Measurements from ENCODE around the gene ACAT1.
A peak's percentile ranks its signal among the peaks of the same experiment; 100 is the strongest.

ACAT1 gene

GRCh38 chr11:108121274-108122155, at the start of gene ACAT1:
TSS of gene ACAT1 (plus strand) at chr11:108121567. CDS start at chr11:108121607, 40 bp downstream.
- TF ChIP-seq CTCF (IDR thresholded peaks at IDR 0.05; ENCODE audit: low read depth, low read length) (no peak), EZH2phosphoT487 (IDR thresholded peaks at IDR 0.05; ENCODE audit: low read depth) (no peak)
- Histone ChIP-seq H3K79me2 (ENCODE audit: low read length) (peaks cover 45% of the 10 kb centered on the region), H3K27ac (ENCODE audit: low read length) (no peak within 1 kb of the TSS), H3K4me1 (ENCODE audit: low read length) (peaks cover 7% of the 10 kb centered on the region; the same call in 1 of the 2 replicates), H3K4me2 (ENCODE audit: low read length) (peak within 1 kb of the TSS; percentile 78), H3K9ac (ENCODE audit: low read length) (peak within 1 kb of the TSS; percentile 81), H2AFZ (ENCODE audit: low read depth, low read length) (peak within 1 kb of the TSS; percentile 84), H3K9me3 (ENCODE audit: insufficient read depth, low read length) (no peaks in the 10 kb centered on the region), H3K4me3 (ENCODE audit: low read length) (peak within 1 kb of the TSS; percentile 96), H3K27me3 (ENCODE audit: low read depth, low read length) (no peaks in the 10 kb centered on the region), H3K36me3 (replicated peaks; ENCODE audit: low read depth, low read length) (no peaks in the 10 kb centered on the region), H4K20me1 (ENCODE audit: insufficient read depth, low read length) (no peaks in the 10 kb centered on the region)

GRCh38 chr11:108084811-108085210, 36.6 kb upstream of the ACAT1 start:
- no peaks in the 10 kb centered on the region for H3K79me2 ChIP-seq (ENCODE audit: low read length)

GRCh38 chr11:108085672-108086071, 35.7 kb upstream of the ACAT1 start:
- no peaks in the 10 kb centered on the region for H3K4me1 ChIP-seq (ENCODE audit: low read length)
- no peaks in the 10 kb centered on the region for H4K20me1 ChIP-seq (ENCODE audit: insufficient read depth, low read length)
- no peak for TF ChIP-seq EZH2phosphoT487 (IDR thresholded peaks at IDR 0.05; ENCODE audit: low read depth)
- no peak for TF ChIP-seq CTCF (IDR thresholded peaks at IDR 0.05; ENCODE audit: low read depth, low read length)
- no peak overlapping the region for H3K9ac ChIP-seq (ENCODE audit: low read length)
- H2AFZ ChIP-seq (ENCODE audit: low read depth, low read length) = no peak overlapping the region
- H3K27ac ChIP-seq (ENCODE audit: low read length) = no peak overlapping the region
- H3K4me3 ChIP-seq (ENCODE audit: low read length) = no peak overlapping the region
- H3K27me3 ChIP-seq (ENCODE audit: low read depth, low read length) = no peaks in the 10 kb centered on the region
- H3K36me3 ChIP-seq (replicated peaks; ENCODE audit: low read depth, low read length) = no peaks in the 10 kb centered on the region
- H3K4me2 ChIP-seq (ENCODE audit: low read length) = no peak overlapping the region
- no peaks in the 10 kb centered on the region for H3K79me2 ChIP-seq (ENCODE audit: low read length)
- no peaks in the 10 kb centered on the region for H3K9me3 ChIP-seq (ENCODE audit: insufficient read depth, low read length)

More at GRCh38 chr11:108084811-108085210, 36.6 kb upstream of the ACAT1 start:
- no peaks in the 10 kb centered on the region for H3K4me1 ChIP-seq (ENCODE audit: low read length)
- no peaks in the 10 kb centered on the region for H3K36me3 ChIP-seq (replicated peaks; ENCODE audit: low read depth, low read length)
- no peak overlapping the region for H3K4me3 ChIP-seq (ENCODE audit: low read length)
- no peaks in the 10 kb centered on the region for H3K9me3 ChIP-seq (ENCODE audit: insufficient read depth, low read length)
- no peak overlapping the region for H3K27ac ChIP-seq (ENCODE audit: low read length)
- no peak overlapping the region for H2AFZ ChIP-seq (ENCODE audit: low read depth, low read length)
- H3K9ac ChIP-seq (ENCODE audit: low read length) = no peak overlapping the region
- no peaks in the 10 kb centered on the region for H3K27me3 ChIP-seq (ENCODE audit: low read depth, low read length)
- no peaks in the 10 kb centered on the region for H4K20me1 ChIP-seq (ENCODE audit: insufficient read depth, low read length)
- H3K4me2 ChIP-seq (ENCODE audit: low read length) = no peak overlapping the region
- TF ChIP-seq CTCF (IDR thresholded peaks at IDR 0.05; ENCODE audit: low read depth, low read length) = no peak
- no peak for TF ChIP-seq EZH2phosphoT487 (IDR thresholded peaks at IDR 0.05; ENCODE audit: low read depth)

GRCh38 chr11:108092134-108092533, 29.2 kb upstream of the ACAT1 start:
- no peak overlapping the region for H3K4me3 ChIP-seq (ENCODE audit: low read length)
- no peak overlapping the region for H2AFZ ChIP-seq (ENCODE audit: low read depth, low read length)
- peaks cover 6% of the 10 kb centered on the region for H3K4me1 ChIP-seq (ENCODE audit: low read length)
- no peak overlapping the region for H3K27ac ChIP-seq (ENCODE audit: low read length)
- no peaks in the 10 kb centered on the region for H3K79me2 ChIP-seq (ENCODE audit: low read length)
- no peaks in the 10 kb centered on the region for H4K20me1 ChIP-seq (ENCODE audit: insufficient read depth, low read length)
- no peaks in the 10 kb centered on the region for H3K27me3 ChIP-seq (ENCODE audit: low read depth, low read length)
- no peaks in the 10 kb centered on the region for H3K9me3 ChIP-seq (ENCODE audit: insufficient read depth, low read length)
- H3K9ac ChIP-seq (ENCODE audit: low read length) = no peak overlapping the region
- H3K4me2 ChIP-seq (ENCODE audit: low read length) = no peak overlapping the region
- TF ChIP-seq EZH2phosphoT487 (IDR thresholded peaks at IDR 0.05; ENCODE audit: low read depth) (no peak), CTCF (IDR thresholded peaks at IDR 0.05; ENCODE audit: low read depth, low read length) (no peak)
- peaks cover 5% of the 10 kb centered on the region for H3K36me3 ChIP-seq (replicated peaks; ENCODE audit: low read depth, low read length)

Measured in OCI-LY3 (cell line).